Aorta (tissue), 5 donors: ENCODE measurements around the gene NDUFS3. TPM values are rescaled to one million over a fixed set of nuclear protein-coding genes. Genes with fewer than 3 reads are reported as not detected.

Source experiments
- ATAC-seq: fragments of 200-7000 bp; cut with Tn5 transposase; one replicate; pipeline ENCODE4 v1.9.1; 2022; ENCODE audit warnings: moderate library complexity; ENCODE audit not compliant: low FRiP score
- DNase-seq, 2 donors: peaks; one replicate each; pipeline ENCODE4 v3.0.0-alpha.2; 2020
- H3K27ac ChIP-seq, 2 donors: one replicate each; pipeline ENCODE4 v1.5.1; 2013; ENCODE audit warnings: low read length in 2 of 2, mild to moderate bottlenecking in 2 of 2, moderate library complexity in 2 of 2, control low read depth in 1 of 2, inconsistent platforms in 1 of 2, low read depth in 1 of 2
- H3K27me3 ChIP-seq, 2 donors: one replicate each; pipeline ENCODE4 v1.6.1; 2013; ENCODE audit warnings: control low read depth in 1 of 2, low read length in 1 of 2, mild to moderate bottlenecking in 1 of 2, moderate library complexity in 1 of 2; ENCODE audit not compliant: insufficient read depth in 2 of 2, control insufficient read depth in 1 of 2
- H3K36me3 ChIP-seq, 2 donors: one replicate each; pipeline ENCODE4 v1.6.1; 2013; ENCODE audit warnings: control low read depth in 1 of 2, low read length in 1 of 2, mild to moderate bottlenecking in 1 of 2; ENCODE audit not compliant: insufficient read depth in 2 of 2, control insufficient read depth in 1 of 2
- H3K4me1 ChIP-seq, 2 donors: one replicate each; pipeline ENCODE4 v1.6.1; 2013; ENCODE audit warnings: low read length in 2 of 2, control low read depth in 1 of 2, mild to moderate bottlenecking in 1 of 2, moderate library complexity in 1 of 2; ENCODE audit not compliant: insufficient read depth in 2 of 2, control insufficient read depth in 1 of 2
- H3K4me3 ChIP-seq, 2 donors: one replicate each; pipeline ENCODE4 v1.5.1; 2013; ENCODE audit warnings: low read length in 2 of 2, control low read depth in 1 of 2, mild to moderate bottlenecking in 1 of 2
- H3K9me3 ChIP-seq: one replicate; pipeline ENCODE4 v1.6.1; 2013; ENCODE audit warnings: mild to moderate bottlenecking, low read length; ENCODE audit not compliant: control insufficient read depth
- WGBS, 2 donors: extraction: QIAGEN DNeasy Blood & Tissue Kit; methylation state at CpG; one replicate each; pipeline ENCODE4 v1.1.7; 2013; 5-methylcytosine and 5-hydroxymethylcytosine counted together
- intact Hi-C, 2 donors: fragments of 100-400 bp; cut with DNase I; formaldehyde crosslinking; loops; one replicate each; pipeline versions ENCODE4 v1.14.2 to v1.15.0; 2022
- polyA plus RNA-seq, 2 donors: library from polyadenylated mRNA; stranded (reverse); fragments of 200-250 nt; gene quantifications; one replicate each; pipeline ENCODE4 v1.2.3, GENCODE V29; 2013
- total RNA-seq, 2 donors: library from RNA; stranded (reverse); fragmentation: NEBNext Ultra II Directional; extraction: Animal tissue kit (Norgen Biotek cat#: 25700); gene quantifications; one replicate each; pipeline ENCODE4 v1.2.1, GENCODE V29; 2021
- donor health status: healthy with polysubstance abuse.
- donor health status: Bipolar disorder and iron deficiency.
- donor health status: DM: no; HTN: no; CAD: no.
- donor health status: DM: no; HTN: no; CAD: no.
- donor health status: DM: yes; HTN: yes; CAD: no.

The NDUFS3 gene
- total and polyA plus RNA-seq, 4 donors: 52.2 to 106 (median 68.3) TPM

DNA sequence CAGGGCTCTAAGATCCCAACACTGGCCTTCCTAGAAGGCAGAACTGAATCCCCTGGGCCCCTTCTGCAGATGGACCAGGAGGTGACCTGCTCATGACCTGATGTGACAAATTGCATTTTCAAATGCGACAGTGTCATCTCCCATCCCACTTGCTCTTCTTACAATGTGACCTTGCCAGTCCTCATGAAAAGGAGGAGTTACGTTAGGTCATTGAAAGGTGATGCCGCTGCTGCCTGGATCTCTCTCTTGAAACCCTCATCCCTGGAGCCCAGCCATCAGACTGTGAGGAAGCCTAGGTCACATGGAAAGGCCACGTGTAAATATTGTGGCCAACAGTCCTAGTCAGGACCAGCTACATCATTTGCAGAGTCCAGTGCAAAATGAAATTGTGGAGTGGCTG lies 21.0 kb downstream of the NDUFS3 start:
- Histone ChIP-seq H3K27me3 (no peaks in the 10 kb centered on the region), H3K36me3 (no peaks in the 10 kb centered on the region), H3K4me1 (no peaks in the 10 kb centered on the region), H3K9me3 (no peaks in the 10 kb centered on the region), H3K4me3 (no peak overlapping the region), H3K27ac (no peak overlapping the region)
- intact Hi-C loops: no loop called here
- peak in 1 of 2 donors; percentile 28 for DNase-seq
- ATAC-seq: no peak
- WGBS, 2 donors: 71 to 79% methylated on average over 4 of the region's 4 CpGs

DNA sequence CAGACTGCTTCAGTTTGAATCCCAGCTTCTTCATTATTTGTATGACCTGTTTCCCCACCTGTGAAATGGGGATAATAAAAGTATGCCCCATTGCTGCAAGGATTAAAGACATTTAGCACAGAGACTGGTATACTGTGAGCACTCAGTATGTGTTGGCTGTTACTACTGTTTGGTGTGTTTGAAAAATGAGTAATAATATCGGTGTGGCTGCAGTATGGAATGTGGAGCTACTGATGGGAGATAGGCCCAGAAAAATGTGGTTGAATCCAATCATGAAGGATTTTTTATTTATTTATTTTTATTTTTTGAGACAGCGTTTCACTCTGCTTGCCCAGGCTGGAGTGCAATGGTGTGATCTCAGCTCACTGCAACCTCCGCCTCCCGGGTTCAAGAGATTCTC lies 24.4 kb downstream of the NDUFS3 start:
- intact Hi-C loops: no loop called here
- Histone ChIP-seq H3K27ac (no peak overlapping the region), H3K4me3 (no peak overlapping the region), H3K4me1 (peaks cover 0 to 3% of the 10 kb centered on the region in 2 donors), H3K9me3 (no peaks in the 10 kb centered on the region), H3K36me3 (no peaks in the 10 kb centered on the region), H3K27me3 (no peaks in the 10 kb centered on the region)
- ATAC-seq (no peak), DNase-seq (no peak)
- 62 to 71% methylated on average over 4 of the region's 4 CpGs for WGBS, 2 donors

DNA sequence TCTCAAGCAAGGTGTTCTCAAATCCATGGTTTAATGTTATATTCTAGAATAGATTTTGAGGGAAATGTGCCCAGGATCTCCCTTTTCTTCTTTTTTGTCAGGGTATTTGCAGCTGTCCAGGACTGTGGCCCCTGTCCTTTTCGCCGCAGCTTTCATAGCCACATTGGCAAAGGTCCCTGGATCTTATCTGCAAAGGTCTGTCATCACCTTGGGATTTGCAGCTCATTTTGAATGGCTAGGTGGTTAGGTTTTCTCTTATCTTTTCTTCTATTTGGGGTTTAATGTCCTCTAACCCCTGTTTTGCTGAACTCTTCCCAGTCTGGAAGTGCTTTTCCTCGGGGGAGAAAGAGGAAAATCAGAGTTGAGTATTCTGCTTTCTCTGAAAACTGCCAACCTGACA lies 27.0 kb downstream of the NDUFS3 start:
- intact Hi-C loops: no loop called here

DNA sequence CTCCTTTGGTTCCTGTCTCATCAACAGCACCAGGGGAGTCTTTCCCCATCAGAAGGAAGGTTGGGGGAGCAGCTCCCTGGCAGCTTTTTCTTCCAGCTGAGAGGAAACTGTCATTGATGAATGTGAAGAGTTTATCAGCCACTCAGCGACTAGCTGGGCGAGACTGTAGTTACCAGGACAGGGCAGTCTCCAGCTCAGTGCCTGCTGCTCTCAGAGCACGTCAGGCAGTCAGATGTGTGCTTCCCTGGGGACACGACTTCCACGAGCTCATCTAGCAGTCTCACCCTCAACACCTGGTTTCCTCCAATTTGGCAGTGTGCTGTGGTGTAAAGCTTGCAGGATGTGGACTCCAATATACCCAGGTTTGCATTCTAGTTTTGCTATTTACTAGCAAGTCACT lies 27.9 kb downstream of the NDUFS3 start:
- Histone ChIP-seq H3K4me1 (peaks cover 0 to 3% of the 10 kb centered on the region in 2 donors), H3K27me3 (no peaks in the 10 kb centered on the region), H3K36me3 (peaks cover 0 to 4% of the 10 kb centered on the region in 2 donors), H3K9me3 (no peaks in the 10 kb centered on the region), H3K27ac (no peak overlapping the region), H3K4me3 (no peak overlapping the region)
- ATAC-seq (no peak), DNase-seq (no peak)
- 9 to 19% methylated on average over 5 of the region's 5 CpGs for WGBS, 2 donors
- intact Hi-C loops: no loop called here

More for the DNA sequence above, 27.0 kb downstream of the NDUFS3 start:
- Histone ChIP-seq H3K27ac (no peak overlapping the region), H3K4me1 (peaks cover 0 to 3% of the 10 kb centered on the region in 2 donors), H3K4me3 (no peak overlapping the region), H3K36me3 (peaks cover 0 to 4% of the 10 kb centered on the region in 2 donors), H3K27me3 (no peaks in the 10 kb centered on the region), H3K9me3 (no peaks in the 10 kb centered on the region)
- DNase-seq (no peak), ATAC-seq (no peak)
- WGBS, 2 donors: 63 to 66% methylated on average over 3 of the region's 3 CpGs

DNA sequence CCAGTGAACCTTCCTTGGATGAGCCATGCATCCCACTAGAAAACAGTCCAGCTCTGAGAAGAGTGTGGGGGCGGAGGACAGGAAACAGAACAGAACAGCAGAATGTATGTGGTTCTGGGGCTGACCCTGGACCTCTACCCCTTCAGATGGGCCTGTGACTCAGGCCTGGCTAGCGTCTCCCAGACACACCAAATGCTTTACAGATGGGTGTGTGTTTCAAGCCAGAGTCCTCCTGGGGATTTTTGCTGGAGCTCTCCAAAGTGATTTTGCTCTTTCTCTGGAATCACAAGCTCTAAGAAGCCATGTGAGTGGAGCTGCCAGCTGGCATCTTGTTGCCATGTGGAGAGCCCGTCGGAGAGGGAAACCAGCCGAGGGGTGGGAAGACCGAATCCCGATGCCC lies 28.5 kb downstream of the NDUFS3 start:
- no peak overlapping the region for H3K27ac ChIP-seq
- no peak overlapping the region for H3K4me3 ChIP-seq
- peaks cover 0 to 4% of the 10 kb centered on the region in 2 donors for H3K36me3 ChIP-seq
- no peaks in the 10 kb centered on the region for H3K27me3 ChIP-seq
- intact Hi-C loops: no loop called here
- 7 to 9% methylated on average over 7 of the region's 7 CpGs for WGBS, 2 donors
- DNase-seq: peak in 1 of 2 donors; percentile 77
- peaks cover 0 to 3% of the 10 kb centered on the region in 2 donors for H3K4me1 ChIP-seq
- peak; percentile 86 for ATAC-seq
- H3K9me3 ChIP-seq: no peaks in the 10 kb centered on the region

DNA sequence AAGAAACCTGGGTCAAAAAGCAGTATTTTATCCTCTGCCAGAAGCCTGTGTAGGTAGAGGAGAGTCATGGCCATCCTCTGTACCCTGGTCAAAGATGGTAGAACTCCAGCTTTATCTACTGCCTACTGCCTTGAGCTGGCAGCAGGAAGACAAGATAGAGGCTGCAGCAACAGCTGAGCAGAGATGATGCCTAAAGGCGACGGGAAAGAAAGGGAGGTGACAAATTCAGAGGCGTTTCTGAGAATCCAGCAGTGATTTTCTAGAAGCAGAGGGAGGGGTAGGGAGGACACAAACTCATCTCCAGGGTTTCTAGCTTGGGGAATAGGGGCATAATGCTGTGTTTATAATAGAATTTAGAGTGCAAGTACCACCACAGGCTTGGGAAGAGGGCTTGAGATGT lies 30.8 kb downstream of the NDUFS3 start:
- ATAC-seq (no peak), DNase-seq (no peak)
- intact Hi-C loops: no loop called here
- Histone ChIP-seq H3K27me3 (no peaks in the 10 kb centered on the region), H3K4me1 (peaks cover 0 to 3% of the 10 kb centered on the region in 2 donors), H3K36me3 (peaks cover 0 to 4% of the 10 kb centered on the region in 2 donors), H3K27ac (no peak overlapping the region), H3K9me3 (no peaks in the 10 kb centered on the region), H3K4me3 (no peak overlapping the region)
- WGBS, 2 donors: 79 to 85% methylated on average over 3 of the region's 3 CpGs

DNA sequence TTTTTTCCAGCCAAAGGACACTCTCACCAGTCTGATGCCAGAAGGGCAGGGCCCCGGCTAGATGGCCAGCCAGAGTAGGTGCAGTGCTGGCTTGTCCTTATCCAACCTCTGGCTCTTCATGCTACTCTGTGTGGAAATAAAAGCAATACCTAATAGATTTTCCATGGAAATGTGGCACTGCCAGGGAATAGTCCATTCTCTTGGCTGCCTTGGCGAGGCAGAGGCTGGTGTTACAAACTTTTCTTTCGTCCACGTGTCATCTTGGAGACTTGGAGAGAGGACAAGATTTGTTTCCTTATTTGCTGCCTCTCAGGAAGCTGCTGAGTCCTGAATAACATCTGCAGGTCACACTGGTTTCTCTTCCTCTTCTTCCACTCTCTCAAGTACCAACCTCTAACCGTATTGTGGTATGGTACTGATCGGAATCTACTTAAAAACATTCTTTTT lies 32.5 kb downstream of the NDUFS3 start:
- WGBS, 2 donors: 78 to 80% methylated on average over 6 of the region's 6 CpGs
- intact Hi-C loops: no loop called here
- Histone ChIP-seq H3K4me3 (no peak overlapping the region), H3K4me1 (peaks cover 0 to 3% of the 10 kb centered on the region in 2 donors), H3K27me3 (no peaks in the 10 kb centered on the region), H3K9me3 (no peaks in the 10 kb centered on the region), H3K36me3 (peaks cover 0 to 4% of the 10 kb centered on the region in 2 donors), H3K27ac (no peak overlapping the region)
- no peak for DNase-seq
- ATAC-seq: no peak

DNA sequence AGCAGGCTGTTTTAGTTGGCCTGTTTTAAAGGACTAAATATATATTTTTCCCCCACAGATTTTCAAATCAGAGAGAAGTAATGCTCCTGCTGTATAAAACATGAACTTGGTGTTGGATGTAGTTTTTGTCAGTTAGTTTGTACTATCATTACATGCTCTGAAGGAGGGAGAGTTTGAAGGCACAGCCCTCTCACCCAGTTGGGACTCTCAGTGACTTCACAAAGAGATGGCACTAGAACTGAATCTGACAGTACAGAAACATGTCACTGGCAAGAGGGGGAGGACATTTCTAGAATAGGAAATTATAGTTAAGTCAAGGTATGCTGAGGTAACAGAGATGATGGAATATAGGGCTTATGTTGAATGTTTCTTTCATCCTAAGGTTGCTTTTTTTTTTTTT lies 36.4 kb downstream of the NDUFS3 start:
- ATAC-seq: no peak
- Histone ChIP-seq H3K4me3 (no peak overlapping the region), H3K36me3 (no peaks in the 10 kb centered on the region), H3K27me3 (no peaks in the 10 kb centered on the region), H3K27ac (no peak overlapping the region), H3K4me1 (no peaks in the 10 kb centered on the region), H3K9me3 (no peaks in the 10 kb centered on the region)
- DNase-seq: no peak
- intact Hi-C loops: no loop called here

DNA sequence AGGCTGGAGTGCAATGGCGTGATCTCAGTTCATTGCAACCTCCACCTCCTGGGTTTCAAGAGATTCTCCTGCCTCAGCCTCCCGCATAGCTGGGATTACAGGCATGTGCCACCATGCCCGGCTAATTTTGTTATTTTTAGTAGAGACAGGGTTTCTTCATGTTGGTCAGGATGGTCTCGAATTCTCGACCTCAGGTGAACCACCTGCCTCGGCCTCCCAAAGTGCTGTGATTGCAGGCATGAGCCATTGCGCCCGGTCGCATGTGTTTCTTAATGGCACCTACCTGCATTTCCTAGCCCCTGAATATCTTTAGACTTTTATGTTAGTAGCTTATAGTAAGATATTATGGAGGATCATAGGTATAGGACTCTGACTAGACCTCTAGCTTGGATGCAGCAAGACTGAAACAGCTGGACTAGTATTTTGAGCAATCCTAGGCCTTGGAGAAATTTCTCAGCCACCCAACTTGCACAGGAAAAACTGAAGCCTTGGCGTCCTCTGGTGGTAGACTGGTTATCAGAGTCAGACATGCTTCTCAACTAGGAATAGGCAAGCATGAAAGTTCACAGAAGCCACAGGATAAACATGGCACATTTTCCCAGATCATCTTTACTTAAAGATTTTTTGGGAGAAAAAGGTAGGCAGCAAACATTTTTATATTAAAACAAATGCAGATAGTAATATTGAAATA lies 38.0 kb downstream of the NDUFS3 start:
- ATAC-seq: peak; percentile 85
- 85 to 86% methylated on average over 10 of the region's 10 CpGs for WGBS, 2 donors
- Histone ChIP-seq H3K9me3 (no peaks in the 10 kb centered on the region), H3K36me3 (no peaks in the 10 kb centered on the region), H3K27me3 (no peaks in the 10 kb centered on the region), H3K4me3 (no peak overlapping the region), H3K27ac (no peak overlapping the region), H3K4me1 (no peaks in the 10 kb centered on the region)
- no peak for DNase-seq
- intact Hi-C loops: no loop called here
